Small intestine (tissue), 7 donors: ENCODE results near the gene AK4. TPM values are rescaled to one million over a fixed set of nuclear protein-coding genes. Genes with fewer than 3 reads are reported as not detected.
A peak's percentile ranks its signal among the peaks of the same experiment; 100 is the strongest.

Experiments
- DNase-seq, 2 donors: peaks; one replicate each; pipeline versions ENCODE4 v3.0.0 to v3.0.0-alpha.2; 2013
- FAIRE-seq: peaks from 2 replicates; lab custom pipeline; 2012; peaks lifted over from hg19 to GRCh38; lab: Jason Lieb, UNC
- H3K27ac ChIP-seq, 3 donors: one replicate each; pipeline ENCODE4 v1.5.1; 2013; ENCODE audit warnings: low read length in 2 of 3, mild to moderate bottlenecking in 2 of 3, control low read depth in 1 of 3, inconsistent platforms in 1 of 3, low read depth in 1 of 3, moderate library complexity in 1 of 3
- H3K27me3 ChIP-seq, 3 donors: one replicate each; pipeline ENCODE4 v1.6.1; 2013; ENCODE audit warnings: low read length in 3 of 3, inconsistent platforms in 1 of 3; ENCODE audit not compliant: control insufficient read depth in 3 of 3, insufficient read depth in 3 of 3
- H3K36me3 ChIP-seq, 3 donors: one replicate each; pipeline ENCODE4 v1.6.1; 2013; ENCODE audit warnings: low read length in 3 of 3, inconsistent platforms in 1 of 3, low read depth in 1 of 3, mild to moderate bottlenecking in 1 of 3, moderate library complexity in 1 of 3; ENCODE audit not compliant: control insufficient read depth in 3 of 3, insufficient read depth in 2 of 3
- H3K4me1 ChIP-seq, 3 donors: one replicate each; pipeline ENCODE4 v1.6.1; 2013; ENCODE audit warnings: low read length in 2 of 3, inconsistent platforms in 1 of 3, low read depth in 1 of 3, mild to moderate bottlenecking in 1 of 3, moderate library complexity in 1 of 3; ENCODE audit not compliant: control insufficient read depth in 3 of 3, insufficient read depth in 2 of 3
- H3K4me3 ChIP-seq, 3 donors: one replicate each; pipeline ENCODE4 v1.5.1; 2013; ENCODE audit warnings: low read length in 3 of 3, control low read depth in 1 of 3, inconsistent platforms in 1 of 3, low read depth in 1 of 3, mild to moderate bottlenecking in 1 of 3, moderate library complexity in 1 of 3
- H3K9me3 ChIP-seq, 2 donors: one replicate each; pipeline ENCODE4 v1.6.1; 2013; ENCODE audit warnings: low read depth in 1 of 2, low read length in 1 of 2; ENCODE audit not compliant: control insufficient read depth in 2 of 2, insufficient read depth in 1 of 2
- WGBS, 3 donors: extraction: QIAGEN DNeasy Blood & Tissue Kit; methylation state at CpG; one replicate each; pipeline ENCODE4 v1.1.7; 2013; 5-methylcytosine and 5-hydroxymethylcytosine counted together
- polyA plus RNA-seq, 4 donors: library from polyadenylated mRNA; stranded (reverse) in 3 of 4; unstranded in 1 of 4; fragments of 200-250 nt in 3 of 4; fragments of 120-200 nt in 1 of 4; gene quantifications; one replicate each; pipeline versions ENCODE4 v1.2.1 to v1.2.3, GENCODE V29; 2013
- donor health status: healthy with polysubstance abuse.
- donor health status: control.
- donor health status: control.
- donor health status: Bipolar disorder and iron deficiency.
- donor health status: healthy.

The AK4 gene
- polyA plus RNA-seq, 4 donors = 2.0 to 51.8 (median 4.6) TPM

DNA sequence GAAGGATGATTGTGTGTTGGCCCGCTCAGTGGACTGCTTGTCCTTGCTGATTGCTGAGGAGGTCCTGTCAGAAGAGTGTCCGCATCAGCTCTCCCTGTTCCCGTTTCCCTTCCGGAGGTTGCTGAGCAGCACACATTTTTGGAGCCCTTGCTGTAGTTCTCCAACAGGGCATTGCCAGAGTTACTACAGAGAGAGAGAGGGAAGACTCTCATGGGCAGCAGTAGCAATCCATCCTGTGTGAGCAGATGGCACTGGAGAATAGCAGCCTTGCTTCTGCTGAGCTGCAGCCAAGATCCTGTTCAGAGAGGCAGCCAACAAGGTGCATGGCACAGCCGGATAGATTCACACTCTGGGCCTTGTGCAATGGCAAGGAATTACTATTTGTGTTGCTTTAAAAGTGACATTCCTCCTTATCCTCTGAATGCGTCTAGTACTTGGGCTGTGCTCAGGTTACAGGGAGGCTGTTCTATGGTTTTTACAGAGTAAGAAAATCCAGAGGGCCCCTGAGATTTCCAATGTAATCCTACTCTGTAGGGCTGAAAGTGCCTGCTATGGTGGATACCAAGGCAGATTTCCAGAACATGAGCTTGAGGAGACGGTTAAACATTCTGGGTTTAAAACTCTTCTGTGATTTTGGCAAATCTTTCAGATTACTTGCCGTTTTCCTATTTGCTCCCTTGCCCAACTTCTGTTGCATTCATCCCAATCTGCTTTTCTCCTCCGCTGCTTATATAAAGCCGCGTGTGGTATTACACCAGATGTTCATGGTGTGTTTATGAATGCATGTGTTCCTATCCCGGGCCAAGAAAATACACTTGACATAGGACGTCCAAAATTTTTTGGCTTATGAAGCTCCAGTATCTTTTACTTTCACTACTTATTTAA lies 27.4 kb downstream of the AK4 start:
- no peaks in the 10 kb centered on the region for H3K36me3 ChIP-seq
- H3K4me3 ChIP-seq = no peak overlapping the region
- 70 to 88% (median 85%) methylated on average over 13 of the region's 13 CpGs for WGBS, 3 donors
- no peak overlapping the region for H3K27ac ChIP-seq
- no peaks in the 10 kb centered on the region for H3K27me3 ChIP-seq
- no peaks in the 10 kb centered on the region for H3K9me3 ChIP-seq
- H3K4me1 ChIP-seq = peaks cover 0 to 9% (median 0%) of the 10 kb centered on the region in 3 donors
- no peak for DNase-seq
- FAIRE-seq = no peak

DNA sequence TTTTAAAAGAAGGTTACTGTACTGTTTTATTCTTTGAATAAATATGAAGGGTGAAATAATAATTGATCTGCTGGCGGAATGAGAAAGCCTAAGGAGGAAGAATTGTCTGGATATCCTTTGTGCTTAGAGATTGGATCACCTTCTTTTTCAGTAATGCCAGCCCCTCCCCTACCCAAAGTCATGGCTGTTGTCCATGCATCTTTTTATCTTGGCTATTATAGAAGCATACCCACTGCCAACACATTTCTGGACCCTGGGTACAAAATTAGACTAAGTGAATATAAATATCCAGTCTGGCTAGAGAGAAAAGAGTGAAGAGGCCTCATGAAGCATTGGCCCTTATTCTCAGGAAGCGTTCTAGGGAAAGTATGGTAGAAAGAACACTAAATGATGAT lies 28.1 kb downstream of the AK4 start:
- no peaks in the 10 kb centered on the region for H3K36me3 ChIP-seq
- H3K27me3 ChIP-seq = no peaks in the 10 kb centered on the region
- DNase-seq = no peak
- 73 to 94% (median 90%) methylated on average over 2 of the region's 2 CpGs for WGBS, 3 donors
- H3K4me3 ChIP-seq = no peak overlapping the region
- no peak for FAIRE-seq
- H3K27ac ChIP-seq = no peak overlapping the region
- H3K4me1 ChIP-seq = peaks cover 0 to 9% (median 0%) of the 10 kb centered on the region in 3 donors
- no peaks in the 10 kb centered on the region for H3K9me3 ChIP-seq

DNA sequence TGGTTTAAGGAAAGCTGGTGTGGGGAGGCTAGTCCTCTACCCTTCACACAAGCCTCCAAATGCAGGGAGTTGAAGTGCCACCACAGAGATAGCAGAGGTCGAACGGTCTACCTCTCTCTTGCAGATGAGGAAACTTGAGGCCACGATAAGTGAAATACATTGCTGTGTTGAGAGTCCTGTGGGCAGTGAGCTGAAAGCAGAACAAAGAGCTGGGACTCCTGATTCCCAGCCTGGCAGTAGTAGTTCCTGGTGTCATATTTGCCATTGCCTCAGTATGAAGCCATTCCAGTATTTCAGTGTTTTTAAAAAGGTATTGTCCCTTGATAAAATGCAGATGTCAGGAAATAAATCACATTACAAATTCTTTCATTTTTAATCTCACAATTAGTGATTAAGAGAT lies 28.6 kb downstream of the AK4 start:
- FAIRE-seq (no peak), DNase-seq (no peak)
- 79 to 98% (median 88%) methylated on average over 3 of the region's 3 CpGs for WGBS, 3 donors
- no peak overlapping the region for H3K4me3 ChIP-seq
- H3K27me3 ChIP-seq = no peaks in the 10 kb centered on the region
- no peaks in the 10 kb centered on the region for H3K9me3 ChIP-seq
- peaks cover 0 to 9% (median 0%) of the 10 kb centered on the region in 3 donors for H3K4me1 ChIP-seq
- no peak overlapping the region for H3K27ac ChIP-seq
- H3K36me3 ChIP-seq = no peaks in the 10 kb centered on the region

- Histone ChIP-seq H3K4me3 (no peak overlapping the region), H3K4me1 (peaks cover 0 to 9% (median 0%) of the 10 kb centered on the region in 3 donors), H3K9me3 (no peaks in the 10 kb centered on the region), H3K36me3 (no peaks in the 10 kb centered on the region), H3K27ac (no peak overlapping the region), H3K27me3 (no peaks in the 10 kb centered on the region)
- DNase-seq (no peak), FAIRE-seq (no peak)
- WGBS, 3 donors = 84 to 89% (median 85%) methylated on average over 4 of the region's 4 CpGs
Measured at GRCh38 chr1:65177457-65177856, 29.5 kb downstream of the AK4 start.

- Histone ChIP-seq H3K4me1 (peaks cover 0 to 9% (median 0%) of the 10 kb centered on the region in 3 donors), H3K27ac (no peak overlapping the region), H3K36me3 (no peaks in the 10 kb centered on the region), H3K9me3 (no peaks in the 10 kb centered on the region), H3K4me3 (no peak overlapping the region), H3K27me3 (no peaks in the 10 kb centered on the region)
- FAIRE-seq = no peak
- DNase-seq = no peak
- WGBS, 3 donors = 75 to 87% (median 84%) methylated on average over 5 of the region's 5 CpGs
Measured at GRCh38 chr1:65178235-65178634, 30.2 kb downstream of the AK4 start.

DNA sequence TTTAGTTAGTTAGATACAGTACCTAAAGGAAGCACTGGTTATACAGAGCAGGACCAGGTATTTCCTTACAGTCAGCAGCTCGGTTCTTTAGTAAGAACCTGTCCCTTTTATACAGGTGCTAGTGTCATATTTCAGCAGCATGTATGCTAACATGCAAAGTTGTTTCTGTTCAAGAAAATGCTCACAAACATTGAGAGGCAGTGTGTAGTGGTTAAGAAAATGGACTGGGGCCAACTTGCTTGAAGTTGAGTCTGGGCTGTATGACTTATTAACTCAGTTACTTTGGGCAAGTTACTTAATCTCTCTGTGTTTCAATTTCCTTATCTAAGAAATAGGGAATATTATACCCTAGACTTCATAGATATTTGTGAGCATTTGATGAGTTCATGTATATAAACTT lies 31.1 kb downstream of the AK4 start:
- Histone ChIP-seq H3K4me3 (no peak overlapping the region), H3K27ac (no peak overlapping the region), H3K9me3 (no peaks in the 10 kb centered on the region), H3K36me3 (no peaks in the 10 kb centered on the region), H3K4me1 (peaks cover 0 to 9% (median 0%) of the 10 kb centered on the region in 3 donors), H3K27me3 (no peaks in the 10 kb centered on the region)
- DNase-seq (no peak), FAIRE-seq (no peak)
- 47 to 81% (median 71%) methylated on average over 1 of the region's 1 CpG for WGBS, 3 donors

DNA sequence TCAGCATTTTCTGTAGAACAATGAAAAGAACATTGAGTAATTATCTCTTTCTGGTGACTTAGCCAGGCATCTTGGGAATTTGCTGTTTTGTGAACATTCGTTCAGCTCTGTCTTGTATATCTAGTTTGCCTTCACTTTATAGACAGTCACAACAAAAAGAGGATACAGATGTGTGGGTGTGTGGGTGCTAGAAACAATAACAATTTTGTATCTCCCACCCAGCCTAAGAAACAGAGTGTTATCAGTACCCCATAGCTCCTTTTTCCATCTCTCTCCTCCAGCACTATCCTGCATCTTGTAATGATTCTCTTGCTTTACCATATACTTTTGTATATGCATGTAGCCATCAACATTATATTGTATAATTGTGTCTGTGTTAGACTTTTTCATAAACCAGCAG lies 33.0 kb downstream of the AK4 start:
- Histone ChIP-seq H3K4me1 (peaks cover 0 to 9% (median 0%) of the 10 kb centered on the region in 3 donors), H3K27ac (no peak overlapping the region), H3K36me3 (no peaks in the 10 kb centered on the region)

GRCh38 chr1:65182658-65183268 lies 34.8 kb downstream of the AK4 start:
- 22 to 46% (median 37%) methylated on average over 2 of the region's 2 CpGs for WGBS, 3 donors
- no peak for FAIRE-seq

More for the DNA sequence above, 33.0 kb downstream of the AK4 start:
- Histone ChIP-seq H3K27me3 (no peaks in the 10 kb centered on the region), H3K9me3 (no peaks in the 10 kb centered on the region), H3K4me3 (no peak overlapping the region)
- FAIRE-seq (no peak), DNase-seq (no peak)
- 76 to 93% (median 80%) methylated on average over 1 of the region's 1 CpG for WGBS, 3 donors

More at GRCh38 chr1:65182658-65183268, 34.8 kb downstream of the AK4 start:
- no peaks in the 10 kb centered on the region for H3K36me3 ChIP-seq
- DNase-seq = peak in 1 of 2 donors; percentile 6
- H3K4me1 ChIP-seq = peaks cover 0 to 9% (median 0%) of the 10 kb centered on the region in 3 donors
- H3K27ac ChIP-seq = no peak overlapping the region
- H3K27me3 ChIP-seq = no peaks in the 10 kb centered on the region
- no peak overlapping the region for H3K4me3 ChIP-seq
- no peaks in the 10 kb centered on the region for H3K9me3 ChIP-seq
